Stimulated activated CD4-positive, alpha-beta T cell treated with anti-CD3 and anti-CD28 coated beads, Interleukin-1b, Interleukin-23, amount 100 ng/mL, for 24 hours (primary cell): ENCODE data around the gene SNHG17.
"Not testable (repeated sequence)": the region's sequence is repeated elsewhere in the genome, so short reads cannot be mapped to it uniquely, and the experiment has no call there.

Experiments
- DNase-seq, 4 experiments: peaks; one replicate each; pipeline ENCODE4 v3.0.0-alpha.2; 2020; ENCODE audit warnings: low read depth in 4 of 4, low spot score in 1 of 4

The SNHG17 gene

DNA sequence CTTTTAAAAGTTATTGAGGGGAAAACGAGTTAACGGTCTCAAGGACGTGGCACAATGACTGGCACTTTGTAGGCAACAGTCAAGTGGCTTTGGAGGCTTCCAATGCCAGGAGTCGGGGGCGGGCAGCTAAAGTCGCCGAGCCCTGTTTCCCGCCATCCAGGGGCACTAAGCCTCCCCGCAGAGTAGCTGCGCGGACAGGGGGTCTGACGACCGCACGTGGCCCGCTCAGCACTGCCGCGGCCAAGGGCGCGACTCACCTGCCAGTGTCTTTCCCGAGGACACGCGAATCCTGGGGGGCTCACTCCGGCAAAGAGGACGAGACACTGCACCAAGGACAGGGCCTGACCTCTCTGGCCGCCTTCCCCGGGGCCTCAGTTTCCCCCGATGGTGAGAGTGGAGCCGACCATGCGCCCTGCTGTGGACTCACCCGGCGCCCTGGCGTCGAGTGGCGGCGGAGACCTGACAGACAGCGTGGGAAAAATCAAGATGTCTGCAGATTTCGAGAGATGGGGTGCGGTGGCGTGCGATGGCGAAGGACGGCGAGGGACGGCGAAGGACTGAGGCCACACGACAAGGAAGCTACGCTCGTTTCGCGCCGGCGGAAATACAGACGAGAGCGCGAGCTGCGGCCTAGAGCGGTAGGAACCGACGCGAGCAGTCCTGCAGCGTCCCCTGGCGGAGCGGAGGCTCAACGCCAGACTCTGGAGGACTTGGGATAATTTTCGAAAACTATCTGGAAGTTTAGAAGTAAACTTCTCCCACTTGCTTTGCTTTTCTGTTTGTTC, at the start of gene SNHG17:
Gene SNHG17 (minus strand): TSS at position 559 of the 785 bp plus-strand sequence.
- peak; percentile 80 to 86 (median 81) for DNase-seq

DNA sequence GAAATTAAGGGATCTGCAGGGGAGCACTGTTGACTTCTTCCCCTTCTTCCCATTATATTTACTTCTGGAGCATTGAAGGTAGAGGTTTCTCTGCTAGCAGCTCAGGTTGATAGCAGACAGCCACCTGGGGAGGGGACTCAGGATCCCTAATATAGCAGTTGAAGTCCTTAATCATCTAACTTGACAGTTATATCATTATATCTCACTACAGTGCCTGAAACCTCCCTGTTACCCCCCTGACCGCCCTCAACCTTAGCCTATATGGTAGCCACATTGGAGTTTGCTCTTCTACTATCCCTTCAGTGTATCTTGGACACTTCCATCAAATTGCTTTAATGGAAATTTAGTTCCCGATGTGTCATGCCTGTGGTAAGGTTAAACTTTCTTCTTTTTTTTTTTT, 44.5 kb upstream of the SNHG17 start:
- DNase-seq = no peak

DNA sequence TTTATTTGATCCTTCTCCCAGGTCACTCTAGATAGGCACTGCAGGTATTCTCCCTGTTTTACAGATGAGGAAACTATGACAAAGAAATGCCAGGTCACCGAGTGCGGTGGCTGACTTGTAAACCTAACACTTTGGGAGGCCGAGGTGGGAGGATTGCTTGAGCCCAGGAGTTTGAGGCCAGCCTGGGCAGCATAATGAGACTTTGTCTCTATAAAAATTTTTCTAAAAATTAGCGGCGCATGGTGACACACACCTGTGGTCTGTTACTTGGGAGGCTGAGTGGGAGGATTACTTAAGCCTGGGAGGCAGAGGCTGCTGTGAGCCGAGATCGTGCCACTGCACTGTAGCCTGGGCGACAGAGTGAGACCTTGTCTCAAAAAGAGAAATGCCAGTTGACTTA, 42.6 kb upstream of the SNHG17 start:
- no peak for DNase-seq

DNA sequence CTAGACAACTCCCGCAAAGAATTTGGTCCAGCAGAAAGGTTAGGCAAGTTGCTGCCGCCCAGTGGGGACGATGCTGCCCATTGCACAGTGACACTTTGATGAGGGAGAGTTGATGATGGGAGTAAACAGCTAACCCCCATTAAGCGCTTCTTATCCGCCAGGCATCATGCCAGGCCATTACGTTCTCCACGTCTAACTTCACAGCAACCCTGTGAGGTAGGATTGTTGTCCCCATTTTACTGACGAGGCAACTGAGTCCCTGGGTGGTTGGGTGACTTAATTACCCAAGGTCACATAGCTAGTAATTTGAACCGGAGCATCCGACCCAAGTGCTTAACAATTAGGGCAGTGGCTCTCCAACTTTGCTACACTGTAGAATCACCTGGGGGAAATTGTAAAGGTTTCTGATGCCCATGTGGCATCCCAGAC, 38.3 kb upstream of the SNHG17 start:
- no peak for DNase-seq

DNA sequence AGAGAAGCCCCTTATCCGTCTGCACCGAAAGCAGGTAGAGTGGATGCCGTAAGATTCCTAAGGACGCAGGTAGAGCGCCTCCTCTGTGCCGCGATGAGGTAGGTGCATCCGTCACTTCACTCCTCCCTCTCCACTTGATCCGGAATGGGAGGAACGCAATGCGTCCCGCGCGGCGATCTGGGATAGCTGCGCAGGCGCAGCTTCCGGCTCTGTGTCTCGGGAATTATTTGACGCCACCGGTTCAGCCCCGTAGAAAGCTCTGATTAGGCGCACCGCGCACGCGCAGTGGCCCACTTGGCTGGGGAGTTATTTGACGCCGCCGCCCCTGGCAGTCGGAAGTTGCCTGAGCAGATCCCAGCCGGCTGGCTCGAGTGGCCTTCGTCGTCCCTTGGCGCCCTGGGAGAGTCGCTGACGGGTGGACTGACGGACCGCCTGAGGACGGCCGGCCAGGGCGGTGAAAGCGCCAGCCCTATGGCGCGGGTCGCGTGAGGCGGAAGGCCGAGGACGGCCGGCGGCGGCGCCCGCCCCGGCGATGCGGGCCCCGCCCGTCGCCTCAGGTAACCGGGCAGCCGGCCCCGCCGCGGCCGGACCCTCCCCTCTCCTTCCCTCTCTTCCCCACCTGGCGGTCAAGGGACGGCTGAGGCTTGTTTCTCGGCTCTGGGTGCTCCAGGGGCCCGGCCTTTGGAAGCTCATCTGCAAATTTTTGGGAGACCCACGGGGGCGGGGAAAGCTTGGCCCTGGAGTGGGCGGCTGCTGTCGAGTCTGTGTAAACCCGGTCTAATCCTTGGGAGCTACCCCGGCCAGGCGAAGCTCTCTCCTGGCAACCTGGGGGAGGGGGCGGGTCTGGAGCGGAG, 37.6 kb upstream of the SNHG17 start, which contains the start of gene RALGAPB:
Gene RALGAPB (plus strand): TSS at position 331 of the 854 bp plus-strand sequence. CDS start 15,590 bp downstream, outside the sequence.
- DNase-seq = peak; percentile 96 to 97 (median 96)

DNA sequence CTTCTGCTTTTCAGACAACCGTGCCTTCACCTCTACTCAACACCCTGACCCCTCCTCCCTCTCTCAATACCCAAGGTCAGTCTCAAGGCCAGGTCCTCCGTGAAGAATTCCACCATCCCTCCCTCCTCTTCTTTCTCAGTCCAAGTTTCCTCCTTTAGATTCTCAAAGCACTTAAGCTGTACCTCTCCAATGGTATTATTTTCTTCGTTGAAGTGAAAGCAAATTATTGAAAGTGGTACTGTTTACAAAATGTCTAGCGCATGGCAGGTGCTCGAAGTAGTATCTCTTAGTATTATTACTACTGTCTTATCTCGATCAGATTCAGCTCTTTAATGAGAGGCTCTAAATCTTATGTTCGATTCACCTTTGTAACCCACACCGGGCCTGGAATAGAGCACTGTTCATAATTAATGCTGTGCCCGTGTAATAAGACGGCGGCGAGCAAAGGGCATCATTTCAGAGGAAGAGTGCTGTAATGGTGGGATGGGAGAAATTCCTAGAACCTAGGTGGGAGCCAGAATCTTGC, 36.9 kb upstream of the SNHG17 start:
- DNase-seq = no peak

DNA sequence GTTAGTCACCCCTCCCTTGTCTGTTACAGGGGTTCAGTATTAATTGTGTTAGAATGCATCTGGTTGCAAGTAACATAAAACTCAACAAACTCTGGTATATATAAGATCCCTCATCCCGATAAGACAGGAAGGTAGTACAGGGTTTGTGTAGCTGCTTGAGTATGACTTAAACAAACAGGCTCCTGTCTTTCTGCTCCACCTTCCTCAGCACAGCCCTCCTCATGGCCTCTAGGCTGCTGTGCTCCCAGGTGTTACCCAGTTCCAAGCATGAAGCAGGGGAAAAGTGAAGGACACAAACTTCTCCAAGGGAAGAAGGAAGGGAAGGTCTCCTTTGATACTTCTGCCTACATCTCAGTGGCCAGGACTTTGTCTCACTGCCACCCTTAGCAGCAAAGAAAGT, 36.1 kb upstream of the SNHG17 start:
- no peak for DNase-seq

DNA sequence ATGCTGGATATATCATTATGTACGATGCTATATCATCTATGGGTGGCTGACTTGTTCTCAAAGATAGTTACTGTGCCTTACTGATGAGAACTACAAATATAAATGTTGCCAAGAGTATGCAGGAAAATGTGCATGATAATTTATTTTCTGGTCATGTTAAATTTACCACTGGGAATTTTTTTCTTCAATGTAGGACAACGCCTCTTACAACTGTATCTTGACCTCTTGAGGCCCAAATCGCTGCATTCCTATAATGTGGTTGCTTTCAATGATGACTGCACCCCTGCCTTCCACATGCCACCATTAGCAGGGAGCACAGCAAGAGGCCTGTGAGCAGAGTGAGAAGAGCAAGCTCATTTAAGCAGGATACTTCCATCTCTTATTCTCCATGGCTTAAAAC, 31.9 kb upstream of the SNHG17 start:
- no peak for DNase-seq

DNA sequence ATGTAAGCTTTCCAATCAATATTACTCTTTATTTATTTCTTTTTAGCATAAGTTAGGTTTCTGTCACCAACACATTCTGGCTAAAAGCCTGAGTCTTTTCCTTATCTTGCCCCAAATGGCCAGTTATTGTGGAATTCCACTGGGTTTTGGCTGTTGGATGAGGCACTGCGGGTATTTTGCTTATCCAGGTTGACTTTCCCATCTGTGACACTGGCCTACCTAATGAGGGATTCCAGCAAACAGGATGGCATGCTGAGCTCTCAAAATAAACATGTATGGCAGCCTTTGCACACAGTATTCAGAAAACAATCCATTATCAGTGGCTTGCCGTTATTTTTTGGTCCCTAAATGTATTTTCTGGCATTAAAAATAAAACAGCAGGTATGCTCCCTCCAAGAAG, 31.0 kb upstream of the SNHG17 start:
- no peak for DNase-seq

DNA sequence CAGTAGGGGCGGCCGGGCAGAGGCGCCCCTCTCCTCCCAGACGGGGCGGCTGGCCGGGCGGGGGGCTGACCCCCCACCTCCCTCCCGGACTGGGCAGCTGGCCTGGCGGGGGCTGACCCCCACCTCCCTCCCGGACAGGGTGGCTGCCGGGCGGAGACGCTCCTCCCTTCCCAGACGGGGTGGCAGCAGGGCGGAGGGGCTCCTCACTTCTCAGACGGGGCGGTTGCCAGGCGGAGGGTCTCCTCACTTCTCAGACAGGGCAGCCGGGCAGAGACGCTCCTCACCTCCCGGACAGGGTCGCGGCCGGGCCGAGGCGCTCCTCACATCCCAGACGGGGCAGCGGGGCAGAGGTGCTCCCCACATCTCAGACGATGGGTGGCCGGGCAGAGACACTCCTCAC, 26.4 kb upstream of the SNHG17 start:
- DNase-seq = not testable (repeated sequence)

DNA sequence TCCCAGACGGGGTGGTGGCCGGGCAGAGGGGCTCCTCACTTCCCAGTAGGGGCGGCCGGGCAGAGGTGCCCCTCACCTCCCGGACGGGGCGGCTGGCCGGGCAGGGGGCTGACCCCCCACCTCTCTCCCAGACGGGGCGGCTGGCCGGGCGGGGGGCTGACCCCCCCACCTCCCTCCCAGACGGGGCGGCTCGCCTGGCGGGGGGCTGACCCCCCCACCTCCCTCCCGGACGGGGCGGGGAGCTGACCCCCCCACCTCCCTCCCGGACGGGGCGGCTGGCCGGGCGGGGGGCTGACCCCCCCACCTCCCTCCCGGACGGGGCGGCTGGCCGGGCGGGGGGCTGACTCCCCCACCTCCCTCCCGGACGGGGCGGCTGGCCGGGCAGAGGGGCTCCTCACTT, 26.0 kb upstream of the SNHG17 start:
- DNase-seq = not testable (repeated sequence)

DNA sequence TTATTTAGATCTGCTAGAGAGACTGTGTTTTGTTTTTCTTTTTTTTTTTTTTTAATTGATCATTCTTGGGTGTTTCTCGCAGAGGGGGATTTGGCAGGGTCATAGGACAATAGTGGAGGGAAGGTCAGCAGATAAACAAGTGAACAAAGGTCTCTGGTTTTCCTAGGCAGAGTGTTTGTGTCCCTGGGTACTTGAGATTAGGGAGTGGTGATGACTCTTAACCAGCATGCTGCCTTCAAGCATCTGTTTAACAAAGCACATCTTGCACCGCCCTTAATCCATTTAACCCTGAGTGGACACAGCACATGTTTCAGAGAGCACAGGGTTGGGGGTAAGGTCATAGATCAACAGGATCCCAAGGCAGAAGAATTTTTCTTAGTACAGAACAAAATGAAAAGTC, 25.5 kb upstream of the SNHG17 start:
- not testable (repeated sequence) for DNase-seq

DNA sequence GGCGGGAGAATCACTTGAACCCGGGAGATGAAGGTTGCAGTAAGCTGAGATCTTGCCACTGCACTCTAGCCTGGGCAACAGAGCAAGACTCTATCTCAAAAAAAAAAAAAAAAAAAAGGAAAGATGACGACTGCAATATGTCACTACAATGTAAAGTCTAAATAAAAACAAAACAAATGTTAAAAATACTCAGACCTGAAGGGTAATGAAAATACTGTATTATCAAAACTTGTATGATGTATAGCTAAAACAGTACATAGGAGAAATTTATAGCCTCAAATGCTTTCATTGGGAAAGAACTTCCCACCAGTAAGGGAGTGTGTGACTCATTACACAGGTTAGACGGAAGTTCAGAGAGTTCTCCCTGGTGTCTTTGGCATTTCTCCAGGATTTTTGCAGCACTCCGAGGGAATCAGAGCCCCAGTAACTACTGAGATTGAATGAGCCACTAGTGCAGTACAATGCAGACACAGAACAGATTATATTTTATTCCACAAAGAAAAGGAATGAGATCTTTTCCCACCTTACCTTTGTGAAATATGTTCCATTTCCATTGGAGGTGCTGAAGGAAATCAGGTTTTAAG, 25.0 kb upstream of the SNHG17 start:
- DNase-seq = no peak

DNA sequence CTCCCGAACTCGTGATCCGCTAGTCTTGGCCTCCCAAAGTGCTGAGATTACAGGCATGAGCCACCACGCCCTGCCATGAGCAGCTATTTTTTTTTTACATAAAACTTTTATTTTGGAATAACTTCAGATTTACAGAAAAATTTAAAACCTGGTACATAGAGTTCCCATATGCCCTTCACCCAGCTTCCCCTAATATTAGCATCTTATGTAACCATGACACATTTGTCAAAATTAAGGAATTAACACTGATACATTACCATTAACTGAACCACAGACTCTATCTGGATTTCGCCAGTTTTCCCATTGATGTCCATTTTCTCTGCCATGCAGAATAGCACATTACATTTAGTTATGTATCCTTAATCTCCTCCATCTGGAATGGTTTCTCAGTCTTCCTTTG, 23.2 kb upstream of the SNHG17 start:
- DNase-seq = no peak

DNA sequence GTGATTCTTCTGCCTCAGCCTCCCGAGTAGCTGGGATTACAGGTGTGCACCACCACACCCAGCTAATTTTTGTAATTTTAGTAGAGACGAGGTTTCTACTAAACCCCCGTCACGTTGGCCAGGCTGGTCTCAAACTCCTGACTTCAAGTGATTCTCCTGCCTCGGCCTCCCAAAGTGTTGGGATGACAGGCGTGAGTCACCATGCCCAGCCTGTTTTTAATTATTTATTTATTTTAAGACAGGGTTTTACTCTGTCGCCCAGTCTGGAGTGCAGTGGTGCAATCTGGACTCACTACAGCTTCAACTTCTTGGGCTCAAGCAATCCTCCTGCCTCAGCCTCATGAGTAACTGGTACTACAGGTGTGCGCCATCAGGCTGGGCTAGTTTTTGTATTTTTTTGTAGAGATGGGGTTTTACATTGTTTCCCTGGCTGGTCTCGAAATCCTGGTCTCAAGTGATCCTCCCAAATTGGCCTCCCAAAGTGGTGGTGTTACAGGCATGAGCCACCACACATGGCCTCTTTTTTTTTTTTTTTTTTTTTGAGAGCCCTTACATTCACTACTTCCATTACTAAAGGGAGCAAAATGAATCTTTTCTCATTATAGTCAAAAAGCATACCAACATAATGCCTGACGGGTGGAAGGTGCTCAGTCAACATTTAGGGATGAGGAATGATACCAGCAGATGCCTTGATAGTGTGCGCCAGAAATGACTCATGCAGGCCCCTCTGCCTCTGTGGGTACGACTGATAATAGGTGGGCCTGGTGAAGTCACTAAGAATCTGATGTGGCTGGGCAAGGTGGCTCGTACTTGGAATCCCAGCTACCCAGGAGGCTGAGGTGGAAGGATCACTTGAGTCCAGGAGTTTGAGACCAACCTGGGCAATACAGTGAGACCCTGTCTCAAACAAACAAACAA, 19.7 kb upstream of the SNHG17 start:
- DNase-seq = no peak

DNA sequence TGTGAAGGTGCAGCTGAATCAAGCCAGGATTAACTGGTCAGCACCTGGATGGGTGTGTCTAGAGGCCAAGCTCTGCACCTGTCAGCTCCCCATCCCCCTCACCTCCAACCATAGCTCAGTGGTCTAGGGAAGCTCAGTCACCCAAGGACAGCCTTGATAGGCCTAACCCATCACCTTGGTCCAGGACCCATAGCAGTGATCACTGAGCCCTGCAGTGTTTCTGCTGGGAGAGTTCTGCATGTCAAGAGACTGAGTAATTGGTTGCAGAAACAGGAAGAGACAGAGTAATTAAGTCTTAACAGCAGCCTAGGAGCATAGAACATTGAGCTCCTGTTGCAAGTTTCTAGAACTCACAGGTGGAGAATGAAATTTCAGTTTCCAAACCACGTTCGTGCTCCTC, 18.8 kb upstream of the SNHG17 start:
- DNase-seq = no peak

DNA sequence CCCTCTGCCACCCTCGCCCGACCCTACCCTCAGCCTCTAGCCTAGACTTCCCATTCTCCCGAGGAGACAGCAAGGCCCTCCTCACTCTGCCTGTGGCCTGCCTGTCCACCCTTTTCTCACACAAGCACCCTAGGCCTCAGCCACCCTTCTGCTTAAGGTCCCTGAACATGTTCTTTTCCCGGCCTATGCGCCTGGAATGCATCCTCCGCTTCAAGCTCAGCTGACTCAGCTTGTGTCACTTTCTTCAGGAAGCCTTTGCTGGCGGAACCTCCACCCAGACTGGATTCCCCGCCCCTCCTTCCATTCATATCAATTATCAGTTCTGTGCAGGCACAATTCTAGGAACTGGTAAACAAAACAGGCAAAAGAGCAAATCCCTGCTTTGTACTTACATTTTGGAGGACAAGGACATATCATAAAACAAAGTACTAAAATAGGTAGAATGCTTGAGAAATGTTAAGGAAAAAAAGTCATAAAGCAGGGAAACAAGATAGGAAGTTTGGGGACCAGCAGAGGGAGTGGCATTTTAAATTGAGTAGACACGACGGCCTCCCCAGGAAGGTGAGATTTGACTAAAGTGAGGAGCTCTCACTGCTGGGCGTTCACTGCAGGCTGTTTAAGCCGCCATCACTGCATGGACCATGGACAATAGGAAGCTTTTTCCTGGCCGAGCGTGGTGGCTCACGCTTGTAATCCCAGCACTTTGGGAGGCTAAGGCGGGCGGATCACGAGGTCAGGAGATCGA, 17.9 kb upstream of the SNHG17 start:
- DNase-seq = no peak

DNA sequence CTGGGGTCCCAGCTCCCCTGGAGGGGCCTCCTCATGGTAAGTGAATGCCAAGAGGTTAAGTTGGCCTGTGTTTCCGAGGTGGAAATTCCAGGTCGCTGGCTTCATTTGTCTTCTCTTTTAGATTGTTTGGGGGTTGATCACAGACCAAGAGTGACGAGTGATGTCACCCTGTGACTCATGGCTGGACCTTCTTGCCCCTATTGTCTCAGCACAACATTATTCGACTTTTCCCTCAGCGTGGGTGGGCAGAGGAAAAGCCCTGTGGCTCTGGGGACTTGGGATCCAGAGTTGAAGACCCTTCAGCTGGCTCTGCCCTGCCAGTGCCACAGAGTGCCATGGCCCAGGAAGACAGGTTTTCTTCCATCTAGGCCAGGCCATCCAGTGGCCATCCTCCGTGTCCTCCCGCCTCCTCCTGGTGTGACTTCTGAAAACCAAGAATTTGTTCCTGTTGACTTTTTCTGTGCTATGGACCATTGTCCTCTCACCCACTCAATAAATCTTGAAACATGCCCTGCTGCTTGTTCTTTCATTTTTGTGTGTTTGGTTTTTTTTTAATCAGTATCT, 15.4 kb upstream of the SNHG17 start:
- DNase-seq = no peak

DNA sequence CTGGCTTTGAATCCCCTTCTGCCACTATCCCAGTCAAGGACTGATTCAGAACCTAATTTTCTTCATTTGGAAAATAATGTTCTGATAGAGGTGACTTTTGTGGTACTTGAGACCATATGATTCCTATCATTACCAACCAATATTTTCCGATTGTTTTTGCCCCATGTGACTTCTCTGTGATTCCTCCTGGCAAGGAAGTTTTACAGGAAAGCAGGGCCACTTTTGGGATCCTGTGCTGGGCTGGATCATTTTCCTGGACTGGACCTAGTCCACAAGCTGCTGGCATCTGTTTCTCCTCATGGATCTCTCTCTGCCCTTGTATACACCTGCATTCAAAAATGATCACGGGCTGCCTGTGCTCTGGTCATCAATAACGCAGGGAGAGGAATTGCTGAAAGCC, 13.9 kb upstream of the SNHG17 start:
- DNase-seq = no peak
